MCF 10A (cell line): ENCODE data around the gene NFAT5. TPM values are rescaled to one million over a fixed set of nuclear protein-coding genes. Genes with fewer than 3 reads are reported as not detected.
"Not testable (repeated sequence)": the region's sequence is repeated elsewhere in the genome, so short reads cannot be mapped to it uniquely, and the experiment has no call there.

Experiments
- BruUV-seq: library from RNA; stranded (reverse); fragments of 400-500 nt; replicated peaks from 2 replicates; lab custom pipeline; 2021; lab: Mats Ljungman, UMichigan
- CTCF ChIA-PET: fragments of 300-600 bp; sonication (Branson Sonifier 250); formaldehyde crosslinking; extraction: SDS; loops from one replicate; lab custom pipeline; 2021; ENCODE audit warnings: antibody characterized with exemption, inconsistent platforms; lab: Yijun Ruan, JAX
- POLR2A ChIA-PET: fragments of 300-600, 350-650 bp; sonication (Branson Sonifier 250); formaldehyde crosslinking; extraction: SDS; loops from one replicate; lab custom pipeline; 2020; ENCODE audit warnings: antibody characterized with exemption, inconsistent platforms; lab: Yijun Ruan, JAX
- DNase-seq: peaks from one replicate; pipeline ENCODE4 v3.0.0-alpha.2; 2018; ENCODE audit not compliant: unreplicated experiment
- H3K27ac Mint-ChIP-seq: one replicate; pipeline ENCODE4 v1.8.0; 2022; ENCODE audit warnings: mild to moderate bottlenecking, low read depth, mixed read lengths; ENCODE audit not compliant: unreplicated experiment
- H3K27me3 Mint-ChIP-seq: one replicate; pipeline ENCODE4 v1.8.0; 2022; ENCODE audit warnings: mixed read lengths; ENCODE audit not compliant: insufficient read depth, unreplicated experiment
- H3K36me3 Mint-ChIP-seq: one replicate; pipeline ENCODE4 v1.8.0; 2022; ENCODE audit warnings: mild to moderate bottlenecking, moderate library complexity, mixed read lengths; ENCODE audit not compliant: insufficient read depth, unreplicated experiment
- H3K4me1 Mint-ChIP-seq: one replicate; pipeline ENCODE4 v1.8.0; 2022; ENCODE audit warnings: mixed read lengths; ENCODE audit not compliant: insufficient read depth, unreplicated experiment
- H3K4me3 Mint-ChIP-seq: one replicate; pipeline ENCODE4 v1.8.0; 2022; ENCODE audit warnings: mild to moderate bottlenecking, moderate library complexity, mixed read lengths; ENCODE audit not compliant: unreplicated experiment
- H3K9me3 Mint-ChIP-seq: one replicate; pipeline ENCODE4 v1.8.0; 2022; ENCODE audit warnings: mixed read lengths; ENCODE audit not compliant: unreplicated experiment
- intact Hi-C: fragments of 100-400 bp; cut with micrococcal nuclease; formaldehyde crosslinking; loops from 2 replicates; pipeline ENCODE4 v1.14.1; 2022
- total RNA-seq: library from RNA; stranded (reverse); gene quantifications from 2 replicates; pipeline ENCODE4 v1.2.3, GENCODE V29; 2022
- TF ChIP-seq, protein P1 (sequence below): fragments of 200-600 bp; IDR thresholded peaks from one replicate; pipeline ENCODE4 v1.8.0; 2022; ENCODE audit warnings: antibody characterized with exemption, mild to moderate bottlenecking; ENCODE audit not compliant: unreplicated experiment

NFAT5 gene
- total RNA-seq, 1 experiment from 2014 or later = 46.4 TPM

DNA sequence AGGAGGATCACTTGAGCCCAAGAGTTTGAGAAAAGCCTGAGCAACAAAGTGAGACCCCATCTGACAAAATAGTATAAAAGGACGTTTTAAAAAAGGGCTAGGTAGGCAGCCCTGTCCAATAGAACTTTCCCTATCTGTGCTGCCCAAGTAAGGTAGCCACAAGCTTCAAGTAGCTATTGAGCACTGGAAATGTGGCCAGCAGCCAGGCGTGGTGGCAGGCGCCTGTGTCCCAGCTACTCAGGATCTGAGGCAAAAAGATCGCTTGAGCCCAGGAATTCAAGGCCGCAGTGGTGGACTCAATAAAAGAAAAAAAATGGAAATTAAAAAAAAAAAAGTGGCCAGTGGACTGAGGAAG, 162.1 kb downstream of the NFAT5 start:
- intact Hi-C loops = no loop called here
- DNase-seq = no peak
- ChIA-PET POLR2A (interaction anchor here (0.6 to 6.3 kb wide), 10 partner anchors 12 to 800 kb away, joined by 3 to 138 read pairs (median 4); partner anchors contain the start of genes NOB1 and WWP2), CTCF (interaction anchor here (0.7 to 10.4 kb wide), 3 partner anchors 11 to 532 kb away, joined by 4 to 87 read pairs (median 5); partner anchors contain the start of gene NOB1)
- no TSS peak for BruUV-seq
- peak overlapping the region; percentile 93 for H3K27ac Mint-ChIP-seq
- H3K27me3 Mint-ChIP-seq = no peaks in the 10 kb centered on the region
- no peaks in the 10 kb centered on the region for H3K9me3 Mint-ChIP-seq
- H3K4me1 Mint-ChIP-seq = peaks cover 17% of the 10 kb centered on the region
- H3K4me3 Mint-ChIP-seq = peak overlapping the region; percentile 90
- H3K36me3 Mint-ChIP-seq = peaks cover 19% of the 10 kb centered on the region
- TF ChIP-seq, protein P1, sequence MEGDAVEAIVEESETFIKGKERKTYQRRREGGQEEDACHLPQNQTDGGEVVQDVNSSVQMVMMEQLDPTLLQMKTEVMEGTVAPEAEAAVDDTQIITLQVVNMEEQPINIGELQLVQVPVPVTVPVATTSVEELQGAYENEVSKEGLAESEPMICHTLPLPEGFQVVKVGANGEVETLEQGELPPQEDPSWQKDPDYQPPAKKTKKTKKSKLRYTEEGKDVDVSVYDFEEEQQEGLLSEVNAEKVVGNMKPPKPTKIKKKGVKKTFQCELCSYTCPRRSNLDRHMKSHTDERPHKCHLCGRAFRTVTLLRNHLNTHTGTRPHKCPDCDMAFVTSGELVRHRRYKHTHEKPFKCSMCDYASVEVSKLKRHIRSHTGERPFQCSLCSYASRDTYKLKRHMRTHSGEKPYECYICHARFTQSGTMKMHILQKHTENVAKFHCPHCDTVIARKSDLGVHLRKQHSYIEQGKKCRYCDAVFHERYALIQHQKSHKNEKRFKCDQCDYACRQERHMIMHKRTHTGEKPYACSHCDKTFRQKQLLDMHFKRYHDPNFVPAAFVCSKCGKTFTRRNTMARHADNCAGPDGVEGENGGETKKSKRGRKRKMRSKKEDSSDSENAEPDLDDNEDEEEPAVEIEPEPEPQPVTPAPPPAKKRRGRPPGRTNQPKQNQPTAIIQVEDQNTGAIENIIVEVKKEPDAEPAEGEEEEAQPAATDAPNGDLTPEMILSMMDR = no peak

GRCh38 chr16:69729030-69729429, 163.3 kb downstream of the NFAT5 start:
- DNase-seq, BruUV-seq, intact Hi-C loops, H3K4me3 Mint-ChIP-seq, H3K27me3 Mint-ChIP-seq, H3K27ac Mint-ChIP-seq, H3K9me3 Mint-ChIP-seq: not testable (repeated sequence)
- Mint-ChIP-seq H3K36me3 (peaks cover 13% of the 10 kb centered on the region), H3K4me1 (peaks cover 17% of the 10 kb centered on the region)
- CTCF ChIA-PET = interaction anchor here (0.7 to 10.4 kb wide), 2 partner anchors 24 to 26 kb away, joined by 3 to 87 read pairs; partner anchors contain the start of gene NOB1
- POLR2A ChIA-PET = interaction anchor here (0.9 to 6.3 kb wide), 5 partner anchors 11 to 34 kb away, joined by 4 to 138 read pairs (median 63); partner anchors contain the start of genes NOB1 and WWP2

DNA sequence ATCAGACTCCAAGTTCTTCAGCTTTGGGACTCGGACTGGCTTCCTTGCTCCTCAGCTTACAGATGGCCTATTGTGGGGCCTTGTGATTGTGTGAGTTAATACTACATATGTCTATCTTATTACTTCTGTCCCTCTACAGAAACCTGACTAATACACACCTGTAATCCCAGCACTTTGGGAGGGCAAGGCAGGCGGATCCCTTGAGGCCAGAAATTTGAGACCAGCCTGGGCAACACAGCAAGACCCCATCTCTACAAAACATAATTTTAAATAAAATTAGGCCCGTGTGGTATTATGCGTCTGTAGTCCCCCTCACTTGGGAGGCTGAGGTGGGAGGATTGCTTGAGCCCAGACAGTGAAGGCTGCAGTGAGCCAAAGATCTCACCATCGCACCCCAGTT, 165.5 kb downstream of the NFAT5 start:
- not testable (repeated sequence) for H3K9me3 Mint-ChIP-seq

DNA sequence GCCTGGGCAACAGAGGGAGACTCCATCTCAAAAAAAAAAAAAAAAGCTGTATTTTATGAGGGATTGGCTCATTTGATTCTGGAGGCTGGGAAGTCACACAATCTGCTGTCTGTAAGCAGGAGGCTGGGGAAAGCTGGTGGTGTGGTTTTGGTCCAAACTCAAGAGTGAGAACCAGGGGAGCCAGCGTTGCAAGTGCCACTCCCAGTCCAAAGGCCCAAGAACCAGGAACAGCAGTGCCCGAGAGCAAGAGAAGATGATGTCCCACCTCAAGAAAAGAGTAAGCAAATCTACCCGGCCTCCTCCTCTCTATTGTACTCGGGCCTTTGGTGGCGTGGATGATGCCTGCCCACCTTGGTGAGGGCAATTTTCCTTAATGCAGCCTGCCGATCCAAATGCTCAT, 166.3 kb downstream of the NFAT5 start:
- no peaks in the 10 kb centered on the region for H3K9me3 Mint-ChIP-seq
- ChIA-PET CTCF (interaction anchor here (0.6 to 2.4 kb wide), 2 partner anchors 23 to 236 kb away, joined by 5 to 15 read pairs; partner anchors contain the start of gene NOB1), POLR2A (interaction anchor here (1.8 kb wide), 1 partner anchor 9 kb away, joined by 4 read pairs; no protein-coding TSS in a partner anchor)
- peaks cover 4% of the 10 kb centered on the region for H3K36me3 Mint-ChIP-seq
- intact Hi-C loops = no loop called here
- H3K4me3 Mint-ChIP-seq = no peak overlapping the region
- BruUV-seq = no TSS peak
- no peak for DNase-seq
- H3K27me3 Mint-ChIP-seq = no peaks in the 10 kb centered on the region
- TF ChIP-seq, protein P1 = no peak
- H3K4me1 Mint-ChIP-seq = peaks cover 3% of the 10 kb centered on the region
- no peak overlapping the region for H3K27ac Mint-ChIP-seq

More for the DNA sequence above, 165.5 kb downstream of the NFAT5 start:
- intact Hi-C loops, H3K27ac Mint-ChIP-seq, H3K27me3 Mint-ChIP-seq, H3K36me3 Mint-ChIP-seq, H3K4me3 Mint-ChIP-seq, BruUV-seq, DNase-seq: not testable (repeated sequence)
- H3K4me1 Mint-ChIP-seq = peaks cover 11% of the 10 kb centered on the region
- ChIA-PET CTCF (interaction anchor here (0.6 to 2.4 kb wide), 2 partner anchors 23 to 235 kb away, joined by 5 to 15 read pairs; partner anchors contain the start of gene NOB1), POLR2A (interaction anchor here (0.7 to 1.8 kb wide), 3 partner anchors 10 to 21 kb away, joined by 3 to 4 read pairs (median 4); no protein-coding TSS in a partner anchor)

GRCh38 chr16:69741519-69741918, 175.8 kb downstream of the NFAT5 start:
- Mint-ChIP-seq H3K9me3 (no peaks in the 10 kb centered on the region), H3K4me1 (peaks cover 11% of the 10 kb centered on the region), H3K27ac (no peak overlapping the region), H3K27me3 (no peaks in the 10 kb centered on the region), H3K4me3 (no peak overlapping the region), H3K36me3 (peaks cover 76% of the 10 kb centered on the region)
- CTCF ChIA-PET = interaction anchor here (0.6 to 2.1 kb wide), 8 partner anchors 10 to 35 kb away, joined by 3 to 11 read pairs (median 4); partner anchors contain the start of genes NOB1 and NQO1
- intact Hi-C loops = no loop called here
- POLR2A ChIA-PET = interaction anchor here (0.7 to 5.2 kb wide), 7 partner anchors 10 to 293 kb away, joined by 3 to 63 read pairs (median 7); partner anchors contain the start of genes NOB1, NQO1 and WWP2
- BruUV-seq = no TSS peak
- TF ChIP-seq, protein P1 = no peak
- DNase-seq = peak; percentile 55
